Natural killer cell (primary cell): ENCODE data around the gene CARD11. TPM values are rescaled to one million over a fixed set of nuclear protein-coding genes. Genes with fewer than 3 reads are reported as not detected.
"Not testable (repeated sequence)": the region's sequence is repeated elsewhere in the genome, so short reads cannot be mapped to it uniquely, and the experiment has no call there.

Experiments used
- ATAC-seq, 3 donors: fragments of 150-1000 bp in 2 of 3; fragments of 200-7000 bp in 1 of 3; cut with Tn5 transposase; 1 replicate in 1 of 3; 2 replicates in 2 of 3; pipeline ENCODE4 v1.10.0; 2021; ENCODE audit warnings: mild to moderate bottlenecking in 2 of 3, moderate library complexity in 2 of 3
- DNase-seq, 2 donors: peaks; one replicate each; pipeline versions ENCODE4 v3.0.0 to v3.0.0-alpha.2; 2013 to 2021; ENCODE audit warnings: mixed read lengths in 1 of 2
- H3K27ac ChIP-seq: one replicate; pipeline ENCODE4 v1.5.1; 2013; ENCODE audit warnings: mild to moderate bottlenecking, low read length
- H3K27me3 ChIP-seq: one replicate; pipeline ENCODE4 v1.6.1; 2013; ENCODE audit warnings: low read length; ENCODE audit not compliant: control insufficient read depth, insufficient read depth
- H3K36me3 ChIP-seq: one replicate; pipeline ENCODE4 v1.6.1; 2013; ENCODE audit warnings: low read length; ENCODE audit not compliant: control insufficient read depth, insufficient read depth
- H3K4me1 ChIP-seq: one replicate; pipeline ENCODE4 v1.6.1; 2013; ENCODE audit warnings: low read length; ENCODE audit not compliant: control insufficient read depth, insufficient read depth
- H3K4me3 ChIP-seq: one replicate; pipeline ENCODE4 v1.5.1; 2013; ENCODE audit warnings: low read length
- H3K9me3 ChIP-seq: one replicate; pipeline ENCODE4 v1.6.1; 2013; ENCODE audit warnings: low read length; ENCODE audit not compliant: control insufficient read depth, insufficient read depth
- H3K27ac Mint-ChIP-seq, 2 donors: one replicate each; pipeline ENCODE4 v1.8.0; 2022; ENCODE audit warnings: mild to moderate bottlenecking in 2 of 2, mixed read lengths in 2 of 2, moderate library complexity in 1 of 2
- H3K27me3 Mint-ChIP-seq, 2 donors: one replicate each; pipeline ENCODE4 v1.8.0; 2022; ENCODE audit warnings: low read depth in 2 of 2, mixed read lengths in 2 of 2
- H3K36me3 Mint-ChIP-seq: one replicate; pipeline ENCODE4 v1.8.0; 2022; ENCODE audit warnings: mixed read lengths
- H3K4me1 Mint-ChIP-seq, 2 donors: one replicate each; pipeline ENCODE4 v1.8.0; 2022; ENCODE audit warnings: mixed read lengths in 2 of 2
- H3K4me3 Mint-ChIP-seq: one replicate; pipeline ENCODE4 v1.8.0; 2022; ENCODE audit warnings: mild to moderate bottlenecking, moderate library complexity, mixed read lengths
- H3K9me3 Mint-ChIP-seq, 2 donors: one replicate each; pipeline ENCODE4 v1.8.0; 2022; ENCODE audit warnings: mixed read lengths in 2 of 2
- WGBS: methylation state at CpG from one replicate; pipeline ENCODE4 v1.1.7; 2013; ENCODE audit warnings: missing lambda C conversion rate; ENCODE audit not compliant: insufficient coverage; 5-methylcytosine and 5-hydroxymethylcytosine counted together
- intact Hi-C: fragments of 100-400 bp; cut with micrococcal nuclease; formaldehyde crosslinking; loops from one replicate; pipeline ENCODE4 v1.14.2; 2022
- total RNA-seq, 4 donors: library from RNA; stranded (reverse); fragments of 120-200 nt in 1 of 4; gene quantifications; one replicate each; pipeline versions ENCODE4 v1.2.3 to v1.2.4, GENCODE V29; 2013 to 2022
- TF ChIP-seq, protein P1 (sequence below): fragments of 200-600 bp; IDR thresholded peaks from one replicate; pipeline ENCODE4 v1.8.0; 2022; ENCODE audit warnings: antibody characterized with exemption

Gene CARD11
- total RNA-seq, 3 donors from 2014 or later (not counting 1 experiment from before 2014, with no cell fraction given), result 196 to 233 (median 199) TPM

DNA sequence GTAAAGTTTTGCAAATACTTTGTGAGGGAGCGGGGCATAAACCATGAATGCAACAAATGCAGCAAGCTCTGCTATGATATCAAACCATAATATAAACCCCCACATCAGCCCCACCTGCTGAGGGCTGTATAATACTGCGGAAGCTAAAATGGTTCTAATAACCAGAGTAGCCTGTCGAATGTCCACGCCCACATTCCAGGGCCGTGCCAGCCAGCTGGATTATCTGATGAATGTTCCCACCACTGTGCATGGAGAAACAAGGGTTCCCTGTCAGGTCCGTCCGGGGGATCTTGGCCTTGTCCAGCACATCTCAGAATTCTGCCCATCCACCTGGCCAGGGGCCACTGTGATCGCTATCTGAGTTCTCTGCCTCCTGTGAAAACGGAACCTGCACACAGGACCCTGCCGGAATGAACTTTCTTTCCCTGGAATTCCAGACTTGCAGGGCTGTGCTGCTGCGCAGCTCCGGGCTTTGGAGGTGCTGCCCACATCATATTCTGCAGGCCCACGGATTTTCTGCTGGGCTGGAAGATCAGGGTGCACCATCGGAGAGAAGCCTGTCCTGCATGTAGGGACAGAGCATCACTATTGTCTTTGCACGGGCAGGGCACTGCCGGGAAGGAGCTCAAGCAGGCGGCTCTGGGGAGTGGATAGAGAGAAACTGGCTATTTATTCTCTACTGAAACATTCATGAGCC is 122.6 kb downstream of the CARD11 start:
- H3K27ac Mint-ChIP-seq, result peak overlapping the region; percentile 14 to 70
- WGBS, result 97% methylated on average over 17 of the region's 17 CpGs
- H3K36me3 Mint-ChIP-seq, result peaks cover 25% of the 10 kb centered on the region

DNA sequence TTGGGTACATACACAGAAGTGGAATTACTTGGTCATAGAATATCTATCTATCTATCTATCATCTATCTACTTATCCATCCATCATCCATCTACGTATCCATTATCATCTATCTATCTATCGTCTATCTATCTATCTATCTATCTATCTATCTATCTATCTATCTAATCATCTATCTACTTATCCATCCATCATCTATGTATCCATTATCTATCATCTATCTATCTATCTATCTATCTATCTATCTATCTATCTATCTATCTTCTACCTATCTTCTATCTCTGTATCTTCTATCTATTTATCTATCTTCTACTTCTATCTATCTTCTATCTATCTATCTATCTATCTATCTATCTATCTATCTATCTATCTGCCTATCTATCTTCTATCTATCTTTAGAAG is 123.2 kb downstream of the CARD11 start:
- H3K4me1 Mint-ChIP-seq, H3K9me3 ChIP-seq, H3K27me3 Mint-ChIP-seq, H3K4me3 Mint-ChIP-seq, H3K9me3 Mint-ChIP-seq, ATAC-seq, intact Hi-C loops, H3K4me1 ChIP-seq, H3K4me3 ChIP-seq, H3K27me3 ChIP-seq, H3K27ac ChIP-seq, DNase-seq: not testable (repeated sequence)
- peaks cover 85% of the 10 kb centered on the region for H3K36me3 ChIP-seq
- Mint-ChIP-seq H3K27ac (peak overlapping the region in 1 of 2 donors; percentile 1), H3K36me3 (peaks cover 25% of the 10 kb centered on the region)
- 97% methylated on average over 2 of the region's 2 CpGs for WGBS

More for the DNA sequence above, 122.6 kb downstream of the CARD11 start:
- H3K27me3 Mint-ChIP-seq, result no peaks in the 10 kb centered on the region
- intact Hi-C loops, result no loop called here
- Histone ChIP-seq H3K4me1 (no peaks in the 10 kb centered on the region), H3K36me3 (peaks cover 84% of the 10 kb centered on the region), H3K27ac (no peak overlapping the region), H3K4me3 (no peak overlapping the region), H3K9me3 (no peaks in the 10 kb centered on the region), H3K27me3 (no peaks in the 10 kb centered on the region)
- no peak for DNase-seq
- TF ChIP-seq, protein P1, sequence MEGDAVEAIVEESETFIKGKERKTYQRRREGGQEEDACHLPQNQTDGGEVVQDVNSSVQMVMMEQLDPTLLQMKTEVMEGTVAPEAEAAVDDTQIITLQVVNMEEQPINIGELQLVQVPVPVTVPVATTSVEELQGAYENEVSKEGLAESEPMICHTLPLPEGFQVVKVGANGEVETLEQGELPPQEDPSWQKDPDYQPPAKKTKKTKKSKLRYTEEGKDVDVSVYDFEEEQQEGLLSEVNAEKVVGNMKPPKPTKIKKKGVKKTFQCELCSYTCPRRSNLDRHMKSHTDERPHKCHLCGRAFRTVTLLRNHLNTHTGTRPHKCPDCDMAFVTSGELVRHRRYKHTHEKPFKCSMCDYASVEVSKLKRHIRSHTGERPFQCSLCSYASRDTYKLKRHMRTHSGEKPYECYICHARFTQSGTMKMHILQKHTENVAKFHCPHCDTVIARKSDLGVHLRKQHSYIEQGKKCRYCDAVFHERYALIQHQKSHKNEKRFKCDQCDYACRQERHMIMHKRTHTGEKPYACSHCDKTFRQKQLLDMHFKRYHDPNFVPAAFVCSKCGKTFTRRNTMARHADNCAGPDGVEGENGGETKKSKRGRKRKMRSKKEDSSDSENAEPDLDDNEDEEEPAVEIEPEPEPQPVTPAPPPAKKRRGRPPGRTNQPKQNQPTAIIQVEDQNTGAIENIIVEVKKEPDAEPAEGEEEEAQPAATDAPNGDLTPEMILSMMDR, result no peak
- H3K4me1 Mint-ChIP-seq, result peaks cover 0 to 4% of the 10 kb centered on the region in 2 donors
- H3K4me3 Mint-ChIP-seq, result no peak overlapping the region
- H3K9me3 Mint-ChIP-seq, result no peaks in the 10 kb centered on the region
- ATAC-seq, result no peak

DNA sequence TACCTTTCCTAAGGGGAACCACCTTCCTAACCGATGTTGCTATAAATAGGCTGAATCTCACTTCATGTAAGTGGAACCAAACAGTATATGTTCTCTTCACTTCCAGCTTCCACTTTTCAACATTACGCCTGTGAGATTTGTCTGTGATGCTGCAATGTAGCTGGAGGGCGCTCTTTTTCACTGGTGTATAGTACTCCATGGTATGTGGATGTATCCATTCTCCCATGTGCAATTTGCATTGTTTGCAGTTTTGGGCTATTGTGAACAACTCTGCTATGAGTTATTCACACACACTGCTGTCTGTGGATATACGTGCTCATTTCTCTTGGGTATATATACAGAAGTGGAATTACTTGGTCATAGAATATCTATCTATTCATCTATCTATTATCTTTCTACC is 123.6 kb downstream of the CARD11 start:
- no peak overlapping the region for H3K4me3 Mint-ChIP-seq
- H3K4me1 ChIP-seq, result no peaks in the 10 kb centered on the region
- peaks cover 85% of the 10 kb centered on the region for H3K36me3 ChIP-seq
- DNase-seq (no peak), ATAC-seq (no peak)
- H3K27me3 ChIP-seq, result no peaks in the 10 kb centered on the region
- 100% methylated on average over 3 of the region's 4 CpGs for WGBS
- no peaks in the 10 kb centered on the region for H3K9me3 Mint-ChIP-seq
- no peaks in the 10 kb centered on the region for H3K27me3 Mint-ChIP-seq
- H3K4me3 ChIP-seq, result no peak overlapping the region
- TF ChIP-seq, protein P1, result no peak
- peak overlapping the region; percentile 1 to 3 for H3K27ac Mint-ChIP-seq
- H3K4me1 Mint-ChIP-seq, result peaks cover 0 to 4% of the 10 kb centered on the region in 2 donors
- H3K9me3 ChIP-seq, result no peaks in the 10 kb centered on the region
- H3K36me3 Mint-ChIP-seq, result peaks cover 25% of the 10 kb centered on the region
- intact Hi-C loops, result no loop called here
- H3K27ac ChIP-seq, result no peak overlapping the region

DNA sequence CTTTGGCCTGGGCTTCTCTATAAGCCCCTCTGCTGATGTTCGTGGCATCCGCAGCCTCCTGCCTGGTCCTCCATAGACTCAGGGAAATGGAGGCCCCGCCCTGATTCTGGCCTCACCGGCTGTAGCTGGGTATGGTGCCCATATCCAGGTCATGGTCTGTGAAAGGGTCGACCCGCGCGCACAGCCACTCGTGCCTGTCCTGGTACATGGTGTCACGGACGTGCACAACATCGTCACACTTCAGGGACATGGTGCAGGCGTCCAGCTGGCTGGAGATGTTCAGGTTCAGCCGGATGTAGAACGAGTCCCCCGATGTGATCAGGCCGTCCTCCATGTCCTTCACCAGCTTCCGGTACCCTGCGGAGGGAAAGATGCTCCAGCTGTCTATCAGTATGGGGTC is 124.4 kb downstream of the CARD11 start:
- Mint-ChIP-seq H3K9me3 (no peaks in the 10 kb centered on the region), H3K27me3 (no peaks in the 10 kb centered on the region), H3K27ac (peak overlapping the region; percentile 3 to 43), H3K4me1 (peaks cover 0 to 4% of the 10 kb centered on the region in 2 donors), H3K4me3 (no peak overlapping the region), H3K36me3 (peaks cover 25% of the 10 kb centered on the region)
- intact Hi-C loops, result no loop called here
- Histone ChIP-seq H3K9me3 (no peaks in the 10 kb centered on the region), H3K27me3 (no peaks in the 10 kb centered on the region), H3K36me3 (peaks cover 84% of the 10 kb centered on the region), H3K4me3 (no peak overlapping the region), H3K4me1 (no peaks in the 10 kb centered on the region), H3K27ac (no peak overlapping the region)
- DNase-seq (no peak), ATAC-seq (no peak)
- 98% methylated on average over 19 of the region's 19 CpGs for WGBS
- TF ChIP-seq, protein P1, result no peak
